ENCODE data around the gene GINS2. TPM values are rescaled to one million over a fixed set of nuclear protein-coding genes. Genes with fewer than 3 reads are reported as not detected.

Gene GINS2
- total RNA-seq, 2 experiments from 2014 or later = 1.1 to 1.4 TPM

DNA sequence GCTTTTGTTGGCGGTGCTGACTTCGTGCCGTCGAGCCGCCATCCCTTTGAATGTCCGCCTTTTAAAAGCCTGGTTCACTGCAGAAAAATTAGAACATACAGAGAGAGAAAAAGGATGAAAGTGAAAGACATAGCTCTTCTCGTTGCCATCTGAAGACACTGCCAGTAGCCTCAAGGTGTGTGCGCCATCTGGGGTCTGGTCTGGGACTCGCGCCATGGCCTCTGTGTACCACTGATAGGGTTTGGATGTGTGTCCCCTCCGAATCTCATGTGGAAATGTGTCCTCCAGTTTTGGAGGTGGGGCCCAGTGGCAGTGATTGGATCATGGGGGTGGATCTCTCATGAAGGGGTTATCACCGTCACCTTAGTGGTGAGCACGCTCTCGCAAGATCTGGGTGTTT is 60.1 kb downstream of the GINS2 start:
- Histone ChIP-seq H3K9me3 (ENCODE audit: control insufficient read depth in 1 of 2, insufficient read depth in 1 of 2, low read length in 2 of 2) (peaks cover 8 to 20% of the 10 kb centered on the region in 2 experiments), H3K36me3 (ENCODE audit: insufficient read depth, low read length) (peaks cover 3% of the 10 kb centered on the region), H3K4me1 (ENCODE audit: insufficient read depth, low read length) (peaks cover 28% of the 10 kb centered on the region), H3K27me3 (ENCODE audit: control insufficient read depth in 1 of 2, insufficient read depth in 2 of 2, low read length in 2 of 2) (no peaks in the 10 kb centered on the region), H3K27ac (ENCODE audit: low read depth in 1 of 2, low read length in 2 of 2) (no peak overlapping the region), H3K4me3 (ENCODE audit: low read length) (no peak overlapping the region)
- POLR2A ChIA-PET = no interaction called here
- CTCF ChIA-PET = interaction anchor here (0.8 kb wide), 1 partner anchor 13 kb away, joined by 3 read pairs; no protein-coding TSS in a partner anchor
- Mint-ChIP-seq H3K36me3 (ENCODE audit: low read depth) (no peaks in the 10 kb centered on the region), H3K27me3 (no peaks in the 10 kb centered on the region), H3K4me3 (no peak overlapping the region), H3K27ac (no peak overlapping the region), H3K4me1 (ENCODE audit: low read depth) (peaks cover 12% of the 10 kb centered on the region), H3K9me3 (no peaks in the 10 kb centered on the region)
- no peak for ATAC-seq (ENCODE audit: poor library complexity)
- no peak for DNase-seq
- intact Hi-C loops (cut with DNase I, micrococcal nuclease) = no loop called here
- TF ChIP-seq, protein P1, sequence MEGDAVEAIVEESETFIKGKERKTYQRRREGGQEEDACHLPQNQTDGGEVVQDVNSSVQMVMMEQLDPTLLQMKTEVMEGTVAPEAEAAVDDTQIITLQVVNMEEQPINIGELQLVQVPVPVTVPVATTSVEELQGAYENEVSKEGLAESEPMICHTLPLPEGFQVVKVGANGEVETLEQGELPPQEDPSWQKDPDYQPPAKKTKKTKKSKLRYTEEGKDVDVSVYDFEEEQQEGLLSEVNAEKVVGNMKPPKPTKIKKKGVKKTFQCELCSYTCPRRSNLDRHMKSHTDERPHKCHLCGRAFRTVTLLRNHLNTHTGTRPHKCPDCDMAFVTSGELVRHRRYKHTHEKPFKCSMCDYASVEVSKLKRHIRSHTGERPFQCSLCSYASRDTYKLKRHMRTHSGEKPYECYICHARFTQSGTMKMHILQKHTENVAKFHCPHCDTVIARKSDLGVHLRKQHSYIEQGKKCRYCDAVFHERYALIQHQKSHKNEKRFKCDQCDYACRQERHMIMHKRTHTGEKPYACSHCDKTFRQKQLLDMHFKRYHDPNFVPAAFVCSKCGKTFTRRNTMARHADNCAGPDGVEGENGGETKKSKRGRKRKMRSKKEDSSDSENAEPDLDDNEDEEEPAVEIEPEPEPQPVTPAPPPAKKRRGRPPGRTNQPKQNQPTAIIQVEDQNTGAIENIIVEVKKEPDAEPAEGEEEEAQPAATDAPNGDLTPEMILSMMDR (IDR thresholded peaks at IDR 0.05) = no peak

GRCh38 chr16:85628265-85628556 is 60.5 kb downstream of the GINS2 start:
- intact Hi-C loops (cut with DNase I, micrococcal nuclease) = no loop called here
- Mint-ChIP-seq H3K27ac (no peak overlapping the region), H3K36me3 (ENCODE audit: low read depth) (no peaks in the 10 kb centered on the region), H3K4me3 (no peak overlapping the region), H3K9me3 (no peaks in the 10 kb centered on the region), H3K4me1 (ENCODE audit: low read depth) (peaks cover 12% of the 10 kb centered on the region), H3K27me3 (no peaks in the 10 kb centered on the region)
- Histone ChIP-seq H3K4me3 (ENCODE audit: low read length) (no peak overlapping the region), H3K36me3 (ENCODE audit: insufficient read depth, low read length) (peaks cover under 1% of the 10 kb centered on the region), H3K27me3 (ENCODE audit: control insufficient read depth in 1 of 2, insufficient read depth in 2 of 2, low read length in 2 of 2) (no peaks in the 10 kb centered on the region), H3K9me3 (ENCODE audit: control insufficient read depth in 1 of 2, insufficient read depth in 1 of 2, low read length in 2 of 2) (peaks cover 8 to 20% of the 10 kb centered on the region in 2 experiments), H3K27ac (ENCODE audit: low read depth in 1 of 2, low read length in 2 of 2) (no peak overlapping the region), H3K4me1 (ENCODE audit: insufficient read depth, low read length) (peaks cover 28% of the 10 kb centered on the region)
- ATAC-seq (ENCODE audit: poor library complexity) (no peak), DNase-seq (no peak)
- ChIA-PET CTCF (interaction anchor here (0.8 kb wide), 1 partner anchor 12 kb away, joined by 3 read pairs; no protein-coding TSS in a partner anchor), POLR2A (interaction anchor here (1.4 kb wide), 1 partner anchor 11 kb away, joined by 5 read pairs; no protein-coding TSS in a partner anchor)
- TF ChIP-seq, protein P1 (IDR thresholded peaks at IDR 0.05) = no peak

- Mint-ChIP-seq H3K27ac (no peak overlapping the region), H3K9me3 (no peaks in the 10 kb centered on the region), H3K4me3 (no peak overlapping the region), H3K4me1 (ENCODE audit: low read depth) (peaks cover 14% of the 10 kb centered on the region), H3K27me3 (no peaks in the 10 kb centered on the region), H3K36me3 (ENCODE audit: low read depth) (no peaks in the 10 kb centered on the region)
- no peak for ATAC-seq (ENCODE audit: poor library complexity)
- intact Hi-C loops (cut with DNase I, micrococcal nuclease) = no loop called here
- TF ChIP-seq, protein P1 (IDR thresholded peaks at IDR 0.05) = no peak
- CTCF ChIA-PET = interaction anchor here (0.8 kb wide), 1 partner anchor 12 kb away, joined by 3 read pairs; no protein-coding TSS in a partner anchor
- no peaks in the 10 kb centered on the region for H3K27me3 ChIP-seq (ENCODE audit: control insufficient read depth in 1 of 2, insufficient read depth in 2 of 2, low read length in 2 of 2)
- POLR2A ChIA-PET = interaction anchor here (1.4 kb wide), 1 partner anchor 11 kb away, joined by 5 read pairs; no protein-coding TSS in a partner anchor
- H3K27ac ChIP-seq (ENCODE audit: low read depth in 1 of 2, low read length in 2 of 2) = no peak overlapping the region
- no peak for DNase-seq
- H3K36me3 ChIP-seq (ENCODE audit: insufficient read depth, low read length) = no peaks in the 10 kb centered on the region
- H3K9me3 ChIP-seq (ENCODE audit: control insufficient read depth in 1 of 2, insufficient read depth in 1 of 2, low read length in 2 of 2) = peaks cover 8 to 20% of the 10 kb centered on the region in 2 experiments
- H3K4me1 ChIP-seq (ENCODE audit: insufficient read depth, low read length) = peaks cover 28% of the 10 kb centered on the region
- H3K4me3 ChIP-seq (ENCODE audit: low read length) = no peak overlapping the region
Measured at GRCh38 chr16:85627526-85628264, 61.1 kb downstream of the GINS2 start.

Data from CD4-positive, alpha-beta T cell (primary cell).